RWPE1 (cell line): ENCODE measurements around the gene TACSTD2.

Experiments
- CTCF ChIA-PET: fragments of 350-600 bp; sonication (Branson Sonifier 250); formaldehyde crosslinking; extraction: SDS; loops from one replicate; lab custom pipeline; 2021; lab: Yijun Ruan, JAX
- POLR2A ChIA-PET: fragments of 400-600 bp; formaldehyde crosslinking; extraction: SDS; loops from one replicate; lab custom pipeline; 2020; ENCODE audit warnings: antibody characterized with exemption; ENCODE audit not compliant: low non-redundant PET; lab: Yijun Ruan, JAX
- DNase-seq: peaks from one replicate; pipeline ENCODE4 v3.0.0; 2012; ENCODE audit warnings: low spot score
- H3K27ac ChIP-seq: fragments of 450-650 bp; 2 replicates; pipeline ENCODE4 v1.5.1; 2017
- TF ChIP-seq, protein P1 (sequence below): fragments of 450-650 bp; conservative IDR thresholded peaks from 2 replicates; pipeline ENCODE4 v1.5.1; 2017; ENCODE audit warnings: low read depth, mild to moderate bottlenecking

Gene TACSTD2

DNA sequence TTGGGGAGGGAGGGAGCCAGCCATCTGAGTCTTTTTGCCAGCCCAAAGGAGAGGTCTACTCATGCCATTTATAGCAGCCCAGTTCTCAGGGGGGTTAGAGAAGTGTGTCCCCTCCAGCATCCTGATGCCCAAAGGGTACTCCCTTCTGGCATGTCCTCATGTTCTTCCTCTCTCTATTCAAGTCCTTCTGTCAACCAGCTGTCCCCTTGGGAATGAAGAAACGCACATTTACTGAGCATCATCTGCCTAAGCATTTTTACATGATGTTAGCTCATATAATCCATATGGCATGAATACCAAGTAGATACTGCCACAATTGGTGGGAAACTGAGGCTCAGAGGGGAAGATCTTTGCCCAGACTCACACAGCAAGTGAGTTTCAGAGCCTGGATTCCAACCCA lies 14.8 kb upstream of the TACSTD2 start:
- no peak for DNase-seq
- ChIA-PET CTCF (no interaction called here), POLR2A (no interaction called here)
- peak overlapping the region; percentile 83 for H3K27ac ChIP-seq
- TF ChIP-seq, protein P1, sequence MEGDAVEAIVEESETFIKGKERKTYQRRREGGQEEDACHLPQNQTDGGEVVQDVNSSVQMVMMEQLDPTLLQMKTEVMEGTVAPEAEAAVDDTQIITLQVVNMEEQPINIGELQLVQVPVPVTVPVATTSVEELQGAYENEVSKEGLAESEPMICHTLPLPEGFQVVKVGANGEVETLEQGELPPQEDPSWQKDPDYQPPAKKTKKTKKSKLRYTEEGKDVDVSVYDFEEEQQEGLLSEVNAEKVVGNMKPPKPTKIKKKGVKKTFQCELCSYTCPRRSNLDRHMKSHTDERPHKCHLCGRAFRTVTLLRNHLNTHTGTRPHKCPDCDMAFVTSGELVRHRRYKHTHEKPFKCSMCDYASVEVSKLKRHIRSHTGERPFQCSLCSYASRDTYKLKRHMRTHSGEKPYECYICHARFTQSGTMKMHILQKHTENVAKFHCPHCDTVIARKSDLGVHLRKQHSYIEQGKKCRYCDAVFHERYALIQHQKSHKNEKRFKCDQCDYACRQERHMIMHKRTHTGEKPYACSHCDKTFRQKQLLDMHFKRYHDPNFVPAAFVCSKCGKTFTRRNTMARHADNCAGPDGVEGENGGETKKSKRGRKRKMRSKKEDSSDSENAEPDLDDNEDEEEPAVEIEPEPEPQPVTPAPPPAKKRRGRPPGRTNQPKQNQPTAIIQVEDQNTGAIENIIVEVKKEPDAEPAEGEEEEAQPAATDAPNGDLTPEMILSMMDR, result no peak

DNA sequence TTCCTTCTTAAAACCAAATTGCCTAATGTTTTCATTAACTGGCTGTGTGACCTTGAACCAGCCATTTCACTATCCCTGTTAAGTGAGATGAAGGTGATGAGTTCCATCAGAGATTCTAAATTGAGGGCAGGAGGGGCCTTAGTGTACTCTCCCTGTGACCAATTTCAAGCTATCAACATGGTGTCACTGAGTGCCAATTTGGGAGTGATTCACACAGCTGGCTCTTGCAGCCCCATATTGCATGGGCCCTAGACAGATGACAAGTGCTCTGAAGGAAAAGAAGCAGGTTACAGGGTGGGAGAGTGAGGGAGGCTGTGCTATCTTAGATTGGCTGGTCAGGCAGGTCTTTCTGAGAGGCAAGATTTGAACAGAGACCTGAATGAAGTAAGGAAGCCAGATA lies 13.0 kb upstream of the TACSTD2 start:
- CTCF ChIA-PET, result interaction anchor here (2.2 kb wide), 1 partner anchor 62 kb away, joined by 8 read pairs; no protein-coding TSS in a partner anchor
- H3K27ac ChIP-seq, result no peak overlapping the region
- no peak for DNase-seq
- POLR2A ChIA-PET, result interaction anchor here (0.6 kb wide), 1 partner anchor 13 kb away, joined by 5 read pairs; no protein-coding TSS in a partner anchor
- TF ChIP-seq, protein P1, result no peak

GRCh38 chr1:58588396-58588795 lies 11.3 kb upstream of the TACSTD2 start:
- no peak overlapping the region for H3K27ac ChIP-seq
- CTCF ChIA-PET, result interaction anchor here (1.2 kb wide), 1 partner anchor 65 kb away, joined by 4 read pairs; no protein-coding TSS in a partner anchor
- TF ChIP-seq, protein P1, result no peak
- POLR2A ChIA-PET, result interaction anchor here (0.7 kb wide), 2 partner anchors 9 to 30 kb away, joined by 3 read pairs; no protein-coding TSS in a partner anchor
- DNase-seq, result no peak

- TF ChIP-seq, protein P1, result no peak
- ChIA-PET POLR2A (interaction anchor here (0.7 kb wide), 1 partner anchor 31 kb away, joined by 3 read pairs; no protein-coding TSS in a partner anchor), CTCF (interaction anchor here (1.2 kb wide), 1 partner anchor 65 kb away, joined by 4 read pairs; no protein-coding TSS in a partner anchor)
- no peak overlapping the region for H3K27ac ChIP-seq
- no peak for DNase-seq
Measured at GRCh38 chr1:58587667-58588066, 10.6 kb upstream of the TACSTD2 start.

GRCh38 chr1:58586271-58586670 lies 9.2 kb upstream of the TACSTD2 start:
- peak overlapping the region; percentile 29; the same call in 1 of the 2 replicates for H3K27ac ChIP-seq
- CTCF ChIA-PET, result no interaction called here
- DNase-seq, result no peak
- TF ChIP-seq, protein P1, result no peak
- POLR2A ChIA-PET, result no interaction called here

DNA sequence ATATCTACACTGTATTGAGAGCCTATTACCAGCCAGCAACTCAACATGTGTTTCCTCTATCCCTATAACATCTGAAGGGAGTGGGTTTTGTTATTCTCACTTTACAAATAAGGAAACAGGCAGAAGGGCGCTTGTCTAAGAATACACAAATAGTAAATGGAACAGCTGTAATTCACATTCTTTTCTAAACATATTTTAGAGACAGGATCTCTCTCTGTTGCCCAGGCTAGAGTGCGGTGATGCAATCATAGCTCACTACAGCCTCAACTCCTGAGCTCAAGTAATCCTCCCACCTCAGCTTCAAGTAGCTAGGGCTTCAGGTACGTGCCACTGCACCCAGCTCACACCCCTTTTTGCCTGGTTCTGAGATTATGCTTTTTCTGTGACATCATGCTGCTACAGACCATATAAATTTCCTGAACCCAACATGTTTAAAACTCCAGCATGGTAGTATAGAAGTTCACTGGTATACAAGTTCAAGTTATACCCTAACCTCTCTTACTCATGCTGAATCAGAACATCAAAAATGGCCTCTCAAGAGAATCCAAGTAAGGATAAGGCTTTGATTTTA lies 8.6 kb upstream of the TACSTD2 start:
- peak overlapping the region; percentile 90 for H3K27ac ChIP-seq
- TF ChIP-seq, protein P1, result no peak
- POLR2A ChIA-PET, result no interaction called here
- CTCF ChIA-PET, result no interaction called here
- DNase-seq, result no peak
